ENCODE results near the gene NOB1.
A peak's percentile ranks its signal among the peaks of the same experiment; 100 is the strongest.

NOB1 gene

GRCh38 chr16:69712914-69713581 is 41.7 kb downstream of the NOB1 start:
- no peak overlapping the region for H3K4me2 ChIP-seq
- H2AFZ ChIP-seq (ENCODE audit: low read depth), result no peak overlapping the region
- no peaks in the 10 kb centered on the region for H3K79me2 ChIP-seq (ENCODE audit: insufficient read depth, low read depth)
- H3K27ac ChIP-seq, result no peak overlapping the region
- no peak for TF ChIP-seq CTCF (conservative IDR thresholded peaks at IDR 0.05; ENCODE audit: low read depth, low read length)
- H4K20me1 ChIP-seq (ENCODE audit: insufficient read depth), result no peaks in the 10 kb centered on the region
- no peak overlapping the region for H3K4me3 ChIP-seq (IDR thresholded peaks at IDR 0.05; ENCODE audit: insufficient read depth, low read depth, low read length)
- no peaks in the 10 kb centered on the region for H3K36me3 ChIP-seq (ENCODE audit: insufficient read depth)
- H3K27me3 ChIP-seq (ENCODE audit: insufficient read depth, low read depth), result no peaks in the 10 kb centered on the region
- H3K4me1 ChIP-seq (ENCODE audit: low read depth, poor library complexity, severe bottlenecking), result no peaks in the 10 kb centered on the region
- no peak overlapping the region for H3K9ac ChIP-seq

- Histone ChIP-seq H3K4me1 (ENCODE audit: low read depth, poor library complexity, severe bottlenecking) (no peaks in the 10 kb centered on the region), H3K4me2 (no peak overlapping the region), H3K4me3 (IDR thresholded peaks at IDR 0.05; ENCODE audit: insufficient read depth, low read depth, low read length) (no peak overlapping the region), H4K20me1 (ENCODE audit: insufficient read depth) (no peaks in the 10 kb centered on the region), H3K79me2 (ENCODE audit: insufficient read depth, low read depth) (no peaks in the 10 kb centered on the region), H3K27me3 (ENCODE audit: insufficient read depth, low read depth) (no peaks in the 10 kb centered on the region), H3K9ac (no peak overlapping the region), H2AFZ (ENCODE audit: low read depth) (no peak overlapping the region), H3K27ac (no peak overlapping the region), H3K36me3 (ENCODE audit: insufficient read depth) (no peaks in the 10 kb centered on the region)
- TF ChIP-seq CTCF (conservative IDR thresholded peaks at IDR 0.05; ENCODE audit: low read depth, low read length), result no peak
These were observed 42.4 kb downstream of the NOB1 start for GRCh38 chr16:69712277-69712676.

GRCh38 chr16:69711115-69711740 is 43.5 kb downstream of the NOB1 start:
- H3K4me1 ChIP-seq (ENCODE audit: low read depth, poor library complexity, severe bottlenecking), result peaks cover 1% of the 10 kb centered on the region
- no peaks in the 10 kb centered on the region for H3K36me3 ChIP-seq (ENCODE audit: insufficient read depth)
- H4K20me1 ChIP-seq (ENCODE audit: insufficient read depth), result no peaks in the 10 kb centered on the region
- no peak overlapping the region for H3K9ac ChIP-seq
- no peaks in the 10 kb centered on the region for H3K27me3 ChIP-seq (ENCODE audit: insufficient read depth, low read depth)
- H3K79me2 ChIP-seq (ENCODE audit: insufficient read depth, low read depth), result no peaks in the 10 kb centered on the region
- no peak overlapping the region for H3K27ac ChIP-seq
- no peak overlapping the region for H3K4me2 ChIP-seq
- no peak overlapping the region for H3K4me3 ChIP-seq (IDR thresholded peaks at IDR 0.05; ENCODE audit: insufficient read depth, low read depth, low read length)
- TF ChIP-seq CTCF (conservative IDR thresholded peaks at IDR 0.05; ENCODE audit: low read depth, low read length), result no peak
- no peak overlapping the region for H2AFZ ChIP-seq (ENCODE audit: low read depth)

GRCh38 chr16:69709456-69710084 is 45.2 kb downstream of the NOB1 start:
- Histone ChIP-seq H3K4me3 (IDR thresholded peaks at IDR 0.05; ENCODE audit: insufficient read depth, low read depth, low read length) (no peak overlapping the region), H3K4me2 (no peak overlapping the region), H3K27ac (no peak overlapping the region), H3K4me1 (ENCODE audit: low read depth, poor library complexity, severe bottlenecking) (peaks cover 6% of the 10 kb centered on the region), H3K27me3 (ENCODE audit: insufficient read depth, low read depth) (no peaks in the 10 kb centered on the region), H4K20me1 (ENCODE audit: insufficient read depth) (no peaks in the 10 kb centered on the region), H3K9ac (no peak overlapping the region), H3K36me3 (ENCODE audit: insufficient read depth) (no peaks in the 10 kb centered on the region), H3K79me2 (ENCODE audit: insufficient read depth, low read depth) (no peaks in the 10 kb centered on the region), H2AFZ (ENCODE audit: low read depth) (no peak overlapping the region)
- TF ChIP-seq CTCF (conservative IDR thresholded peaks at IDR 0.05; ENCODE audit: low read depth, low read length), result peak; percentile 92
